ENCODE measurements around the gene MSH5. TPM values are rescaled to one million over a fixed set of nuclear protein-coding genes. Genes with fewer than 3 reads are reported as not detected.

MSH5 gene
- total and polyA plus RNA-seq, 2 of the 13 experiments (the other 11 are each of a cell fraction or from before 2014, with no cell fraction given): 10.2 to 38.7 TPM

DNA sequence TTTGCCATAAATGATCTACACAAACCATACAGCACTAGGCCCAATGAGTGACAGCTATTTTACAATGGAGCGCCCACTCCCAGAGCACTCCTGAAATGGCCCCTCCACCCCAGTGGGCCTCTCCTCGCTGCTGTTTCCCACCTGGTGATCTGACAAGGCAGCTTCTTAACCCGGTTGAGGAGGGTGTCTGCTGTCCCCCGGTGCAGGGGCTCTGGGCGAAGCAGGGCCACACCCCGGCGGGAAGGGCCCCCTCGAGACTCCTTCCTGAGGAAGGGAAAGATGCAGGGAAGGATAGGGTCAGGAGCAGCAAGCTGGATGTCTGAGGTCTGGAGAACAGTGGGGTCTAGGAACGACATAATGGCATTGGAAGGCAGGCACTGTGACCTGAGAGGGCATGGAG is 46.9 kb upstream of the MSH5 start:
- no peaks in the 10 kb centered on the region for H3K27me3 ChIP-seq (ENCODE audit: control insufficient read depth in 1 of 2, insufficient read depth in 2 of 2, low read length in 2 of 2)
- no peak for FAIRE-seq
- no peaks in the 10 kb centered on the region for H4K20me1 ChIP-seq (ENCODE audit: insufficient read depth, low read length)
- DNase-seq (ENCODE audit: low spot score): no peak
- peaks cover 54 to 84% of the 10 kb centered on the region in 2 experiments for H3K36me3 ChIP-seq (replicated peaks in 1 of 2; ENCODE audit: control insufficient read depth in 1 of 2, insufficient read depth in 2 of 2, low read length in 2 of 2)
- H3K9me3 ChIP-seq (ENCODE audit: low read length): no peaks in the 10 kb centered on the region
- H3K4me3 ChIP-seq (replicated peaks in 1 of 3; ENCODE audit: insufficient read depth in 1 of 3, low read depth in 2 of 3, low read length in 3 of 3): no peak overlapping the region
- ChIA-PET POLR2A (interaction anchor here (0.6 to 4.9 kb wide), 3 partner anchors 10 to 135 kb away, joined by 3 to 22 read pairs (median 4); partner anchors contain the start of genes ABHD16A, HSPA1B and MSH5), CTCF (ENCODE audit: low intra/inter-chr PET ratio, low total read pairs) (no interaction called here)
- H3K4me2 ChIP-seq (ENCODE audit: low read depth, low read length): no peak overlapping the region
- ATAC-seq: no peak
- no peak overlapping the region for H2AFZ ChIP-seq (ENCODE audit: low read length)
- 97% methylated on average over 9 of the region's 9 CpGs for WGBS (ENCODE audit: low lambda C conversion rate)
- TF ChIP-seq CHD2 (IDR thresholded peaks at IDR 0.05; ENCODE audit: low read depth, low read length) (no peak), ZNF343 (CRISPR knock-in tag; IDR thresholded peaks at IDR 0.05) (no peak), LCORL (IDR thresholded peaks at IDR 0.05) (no peak), LCORL (CRISPR knock-in tag; IDR thresholded peaks at IDR 0.05) (no peak), ZNF101 (CRISPR knock-in tag; IDR thresholded peaks at IDR 0.05; ENCODE audit: borderline replicate concordance, low read depth) (no peak), ZFP36 (IDR thresholded peaks at IDR 0.05; ENCODE audit: borderline replicate concordance, low read depth, low read length, partially characterized antibody) (no peak)
- no peaks in the 10 kb centered on the region for H3K79me2 ChIP-seq (ENCODE audit: insufficient read depth, low read length)
- H3K27ac ChIP-seq (ENCODE audit: extremely low read length, insufficient read depth, low read length): no peak overlapping the region
- in situ Hi-C loops (cut with HindIII; ENCODE audit: extremely low pct_ligation_motif_present, low pct_unique_long_range_greater_than_20kb): no loop called here
- H3K9ac ChIP-seq (ENCODE audit: insufficient read depth, low read depth, low read length): no peak overlapping the region
- peaks cover 12% of the 10 kb centered on the region; the same call in 1 of the 2 replicates for H3K4me1 ChIP-seq (ENCODE audit: insufficient read depth, low read length)
- intact Hi-C loops (cut with micrococcal nuclease; ENCODE audit: unreplicated experiment): no loop called here
- BruUV-seq (replicated peaks): no TSS peak

DNA sequence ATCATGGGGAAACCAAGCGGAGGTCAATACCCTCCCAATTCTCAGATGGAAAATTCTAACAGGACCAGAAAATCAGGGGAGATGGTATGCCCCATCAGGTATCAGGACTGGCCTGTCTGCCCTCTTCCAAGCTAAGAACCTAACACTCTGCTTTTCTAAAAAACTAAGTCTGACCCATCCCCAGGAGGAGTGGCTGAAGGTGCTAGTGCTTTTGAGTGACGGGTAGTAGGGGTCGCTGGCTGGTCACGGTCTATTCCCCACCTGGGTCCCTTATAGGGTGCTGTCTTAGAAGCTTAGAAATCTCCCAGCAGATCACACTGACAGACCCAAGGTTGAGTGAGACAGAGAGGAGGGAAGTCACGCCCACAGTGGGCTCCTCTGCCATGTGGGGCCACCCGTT is 46.3 kb upstream of the MSH5 start:
- FAIRE-seq (no peak), ATAC-seq (no peak), DNase-seq (ENCODE audit: low spot score) (no peak)
- H3K27ac ChIP-seq (ENCODE audit: extremely low read length, insufficient read depth, low read length): no peak overlapping the region
- ChIA-PET POLR2A (interaction anchor here (4.9 kb wide), 1 partner anchor 9 kb away, joined by 22 read pairs; the partner anchor contains the start of gene ABHD16A), CTCF (ENCODE audit: low intra/inter-chr PET ratio, low total read pairs) (no interaction called here)
- 95% methylated on average over 6 of the region's 6 CpGs for WGBS (ENCODE audit: low lambda C conversion rate)
- in situ Hi-C loops (cut with HindIII; ENCODE audit: extremely low pct_ligation_motif_present, low pct_unique_long_range_greater_than_20kb): no loop called here
- peaks cover 48 to 80% of the 10 kb centered on the region in 2 experiments for H3K36me3 ChIP-seq (replicated peaks in 1 of 2; ENCODE audit: control insufficient read depth in 1 of 2, insufficient read depth in 2 of 2, low read length in 2 of 2)
- no peaks in the 10 kb centered on the region for H3K9me3 ChIP-seq (ENCODE audit: low read length)
- no peaks in the 10 kb centered on the region for H3K27me3 ChIP-seq (ENCODE audit: control insufficient read depth in 1 of 2, insufficient read depth in 2 of 2, low read length in 2 of 2)
- no peaks in the 10 kb centered on the region for H3K79me2 ChIP-seq (ENCODE audit: insufficient read depth, low read length)
- H3K4me3 ChIP-seq (replicated peaks in 1 of 3; ENCODE audit: insufficient read depth in 1 of 3, low read depth in 2 of 3, low read length in 3 of 3): no peak overlapping the region
- H3K9ac ChIP-seq (ENCODE audit: insufficient read depth, low read depth, low read length): no peak overlapping the region
- no TSS peak for BruUV-seq (replicated peaks)
- H2AFZ ChIP-seq (ENCODE audit: low read length): no peak overlapping the region
- intact Hi-C loops (cut with micrococcal nuclease; ENCODE audit: unreplicated experiment): no loop called here
- H3K4me1 ChIP-seq (ENCODE audit: insufficient read depth, low read length): peaks cover 12% of the 10 kb centered on the region; the same call in 1 of the 2 replicates
- H3K4me2 ChIP-seq (ENCODE audit: low read depth, low read length): no peak overlapping the region
- H4K20me1 ChIP-seq (ENCODE audit: insufficient read depth, low read length): no peaks in the 10 kb centered on the region
- TF ChIP-seq ONECUT2 (CRISPR knock-in tag; IDR thresholded peaks at IDR 0.05) (no peak), CBX1 (IDR thresholded peaks at IDR 0.05; ENCODE audit: low read depth) (no peak), ZMYM4 (CRISPR knock-in tag; IDR thresholded peaks at IDR 0.05) (no peak), HES4 (CRISPR knock-in tag; IDR thresholded peaks at IDR 0.05; ENCODE audit: borderline replicate concordance) (no peak), ZNF652 (CRISPR knock-in tag; IDR thresholded peaks at IDR 0.05; ENCODE audit: borderline replicate concordance, low read depth) (no peak), ZNF121 (CRISPR knock-in tag; IDR thresholded peaks at IDR 0.05) (no peak), ATAD3A (CRISPR knock-in tag; IDR thresholded peaks at IDR 0.05) (no peak), ZNF232 (CRISPR knock-in tag; IDR thresholded peaks at IDR 0.05; ENCODE audit: borderline replicate concordance) (no peak), HNRNPL (IDR thresholded peaks at IDR 0.05; ENCODE audit: low read depth, low read length) (no peak), ZNF331 (CRISPR knock-in tag; IDR thresholded peaks at IDR 0.05) (no peak), EEA1 (CRISPR knock-in tag; IDR thresholded peaks at IDR 0.05; ENCODE audit: borderline replicate concordance) (no peak), ZNF383 (CRISPR knock-in tag; IDR thresholded peaks at IDR 0.05; ENCODE audit: borderline replicate concordance) (no peak), ZNF12 (CRISPR knock-in tag; IDR thresholded peaks at IDR 0.05) (no peak), NCOR1 (IDR thresholded peaks at IDR 0.05; ENCODE audit: borderline replicate concordance, low read length) (no peak), ZFP37 (CRISPR knock-in tag; IDR thresholded peaks at IDR 0.05; ENCODE audit: borderline replicate concordance) (no peak)
- TF ChIP-seq, protein P1, sequence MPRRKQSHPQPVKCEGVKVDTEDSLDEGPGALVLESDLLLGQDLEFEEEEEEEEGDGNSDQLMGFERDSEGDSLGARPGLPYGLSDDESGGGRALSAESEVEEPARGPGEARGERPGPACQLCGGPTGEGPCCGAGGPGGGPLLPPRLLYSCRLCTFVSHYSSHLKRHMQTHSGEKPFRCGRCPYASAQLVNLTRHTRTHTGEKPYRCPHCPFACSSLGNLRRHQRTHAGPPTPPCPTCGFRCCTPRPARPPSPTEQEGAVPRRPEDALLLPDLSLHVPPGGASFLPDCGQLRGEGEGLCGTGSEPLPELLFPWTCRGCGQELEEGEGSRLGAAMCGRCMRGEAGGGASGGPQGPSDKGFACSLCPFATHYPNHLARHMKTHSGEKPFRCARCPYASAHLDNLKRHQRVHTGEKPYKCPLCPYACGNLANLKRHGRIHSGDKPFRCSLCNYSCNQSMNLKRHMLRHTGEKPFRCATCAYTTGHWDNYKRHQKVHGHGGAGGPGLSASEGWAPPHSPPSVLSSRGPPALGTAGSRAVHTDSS (CRISPR knock-in tag; conservative IDR thresholded peaks at IDR 0.05): no peak

All from HepG2 (cell line).